CD4-positive, alpha-beta memory T cell (primary cell): ENCODE measurements around the gene HERPUD1. TPM values are rescaled to one million over a fixed set of nuclear protein-coding genes. Genes with fewer than 3 reads are reported as not detected.

Experiments used
- CTCF ChIA-PET: fragments of 350-600 bp; sonication (Branson Sonifier 250); formaldehyde crosslinking; loops from one replicate; lab custom pipeline; 2021; ENCODE audit warnings: inconsistent platforms; ENCODE audit not compliant: partially characterized antibody; lab: Charles Lee
- POLR2A ChIA-PET: fragments of 350-600 bp; sonication (Branson Sonifier 250); formaldehyde crosslinking; loops from one replicate; lab custom pipeline; 2021; ENCODE audit not compliant: partially characterized antibody; lab: Charles Lee
- DNase-seq, 5 donors: peaks; one replicate each; pipeline versions ENCODE4 v3.0.0 to v3.0.0-alpha.2; 2020 to 2022; ENCODE audit warnings: mixed read lengths in 1 of 5
- H3K27ac ChIP-seq: one replicate; pipeline ENCODE4 v1.7.0; 2013; ENCODE audit warnings: low read depth, low read length
- H3K27me3 ChIP-seq: 2 replicates; pipeline ENCODE4 v1.7.0; 2013; ENCODE audit warnings: mild to moderate bottlenecking, low read length, moderate library complexity; ENCODE audit not compliant: insufficient read depth
- H3K36me3 ChIP-seq: 2 replicates; pipeline ENCODE4 v1.7.0; 2013; ENCODE audit warnings: mild to moderate bottlenecking, low read length, moderate library complexity; ENCODE audit not compliant: insufficient read depth
- H3K4me1 ChIP-seq: 2 replicates; pipeline ENCODE4 v1.7.0; 2013; ENCODE audit warnings: mild to moderate bottlenecking, low read length, moderate library complexity; ENCODE audit not compliant: insufficient read depth
- H3K4me3 ChIP-seq, 2 donors: one replicate each; pipeline ENCODE4 v1.7.0; 2013; ENCODE audit warnings: low read length in 2 of 2, mild to moderate bottlenecking in 1 of 2
- H3K9me3 ChIP-seq, 2 donors: one replicate each; pipeline ENCODE4 v1.7.0; 2013; ENCODE audit warnings: low read length in 2 of 2, control low read depth in 1 of 2; ENCODE audit not compliant: control insufficient read depth in 1 of 2
- H3K27ac Mint-ChIP-seq, 7 donors: one replicate each; pipeline ENCODE4 v1.8.0; 2020 to 2021; ENCODE audit warnings: mixed read lengths in 7 of 7, mild to moderate bottlenecking in 6 of 7, inconsistent platforms in 3 of 7, moderate library complexity in 3 of 7
- H3K27me3 Mint-ChIP-seq, 2 donors: one replicate each; pipeline ENCODE4 v1.8.0; 2020 to 2021; ENCODE audit warnings: mixed read lengths in 2 of 2
- H3K36me3 Mint-ChIP-seq, 2 donors: one replicate each; pipeline ENCODE4 v1.8.0; 2020 to 2021; ENCODE audit warnings: mixed read lengths in 2 of 2, inconsistent platforms in 1 of 2, mild to moderate bottlenecking in 1 of 2
- H3K4me1 Mint-ChIP-seq, 4 donors: one replicate each; pipeline ENCODE4 v1.8.0; 2020 to 2021; ENCODE audit warnings: mixed read lengths in 4 of 4, mild to moderate bottlenecking in 1 of 4
- H3K4me3 Mint-ChIP-seq, 8 donors: one replicate each; pipeline ENCODE4 v1.8.0; 2020 to 2021; ENCODE audit warnings: mixed read lengths in 8 of 8, mild to moderate bottlenecking in 7 of 8, moderate library complexity in 6 of 8, inconsistent platforms in 3 of 8
- H3K9me3 Mint-ChIP-seq, 8 donors: one replicate each; pipeline ENCODE4 v1.8.0; 2020 to 2021; ENCODE audit warnings: mixed read lengths in 8 of 8, mild to moderate bottlenecking in 5 of 8, inconsistent platforms in 3 of 8, moderate library complexity in 1 of 8
- intact Hi-C: fragments of 100-400 bp; cut with micrococcal nuclease; formaldehyde crosslinking; loops from one replicate; pipeline ENCODE4 v1.15.1; 2023
- polyA plus RNA-seq, 2 donors: library from polyadenylated mRNA; unstranded; fragments of 300-500 nt; fragmentation: Illumina TruSeq; gene quantifications; one replicate each; pipeline ENCODE4 v1.2.3, GENCODE V29; 2021
- total RNA-seq, 2 experiments: library from RNA; stranded (reverse); gene quantifications; one replicate each; pipeline ENCODE4 v1.2.3, GENCODE V29; 2021

HERPUD1 gene
- total and polyA plus RNA-seq, 4 experiments from 2014 or later = 110 to 201 (median 133) TPM

DNA sequence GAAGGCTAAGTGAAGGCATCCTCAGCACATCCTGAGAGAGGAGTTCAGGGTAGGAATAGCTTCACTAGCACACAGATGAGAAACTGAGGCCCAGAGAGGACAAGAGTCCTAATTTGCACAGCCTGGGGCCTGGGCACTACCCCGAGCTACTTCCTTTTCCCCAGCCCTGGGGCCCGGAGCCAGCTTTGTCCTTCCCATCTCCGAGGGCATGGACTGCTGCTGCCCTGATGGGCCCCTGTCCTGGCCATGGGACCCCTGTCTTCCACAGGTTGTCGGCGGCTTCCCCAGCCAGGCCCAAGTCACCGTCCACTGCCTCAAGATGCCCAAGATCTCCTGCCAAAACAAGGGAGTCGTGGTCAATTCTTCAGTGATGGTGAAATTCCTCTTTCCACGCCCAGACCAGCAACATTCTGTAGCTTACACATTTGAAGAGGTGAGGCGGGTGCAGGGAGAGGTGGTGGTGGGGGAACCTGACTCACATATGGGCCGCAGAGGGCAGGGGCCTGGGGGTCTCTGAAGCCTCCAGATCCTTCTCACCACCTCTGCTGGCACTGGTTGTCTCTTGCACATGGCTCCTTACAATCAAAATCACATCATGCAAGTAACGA is 46.0 kb downstream of the HERPUD1 start:
- peaks cover 23 to 58% (median 41%) of the 10 kb centered on the region in 4 donors for H3K4me1 Mint-ChIP-seq
- Histone ChIP-seq H3K4me3 (no peak overlapping the region), H3K4me1 (peaks cover 31% of the 10 kb centered on the region), H3K27me3 (no peaks in the 10 kb centered on the region), H3K27ac (no peak overlapping the region), H3K9me3 (no peaks in the 10 kb centered on the region), H3K36me3 (peaks cover 10% of the 10 kb centered on the region)
- intact Hi-C loops = no loop called here
- H3K27ac Mint-ChIP-seq = peak overlapping the region in 1 of 7 donors; percentile 46
- no peaks in the 10 kb centered on the region for H3K9me3 Mint-ChIP-seq
- no peaks in the 10 kb centered on the region for H3K27me3 Mint-ChIP-seq
- ChIA-PET CTCF (interaction anchor here (3.8 kb wide), 1 partner anchor 13 kb away, joined by 18 read pairs; no protein-coding TSS in a partner anchor), POLR2A (interaction anchor here (1.4 to 3.5 kb wide), 3 partner anchors 8 to 64 kb away, joined by 5 to 9 read pairs (median 6); partner anchors contain the start of gene NLRC5)
- H3K4me3 Mint-ChIP-seq = no peak overlapping the region
- DNase-seq = no peak
- peaks cover 15 to 16% of the 10 kb centered on the region in 2 donors for H3K36me3 Mint-ChIP-seq

DNA sequence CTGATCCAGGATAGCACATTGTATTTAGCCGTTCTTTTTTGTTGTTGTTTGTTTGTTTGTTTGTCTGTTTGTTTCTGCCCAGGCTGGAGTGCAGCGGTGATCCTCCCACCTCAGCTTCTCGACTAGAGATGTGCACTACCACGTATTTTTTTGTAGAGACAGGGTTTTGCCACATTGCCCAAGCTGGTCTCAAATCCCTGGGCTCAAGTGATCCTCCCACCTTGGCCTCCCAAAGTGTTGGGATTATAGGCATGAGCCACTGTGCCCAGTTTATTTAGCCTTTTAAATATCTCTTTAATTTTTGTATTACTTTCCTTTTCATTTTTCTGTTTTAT is 48.2 kb downstream of the HERPUD1 start:
- H3K27ac ChIP-seq = no peak overlapping the region
- intact Hi-C loops = no loop called here
- H3K4me3 ChIP-seq = no peak overlapping the region
- Mint-ChIP-seq H3K4me3 (no peak overlapping the region), H3K9me3 (no peaks in the 10 kb centered on the region), H3K27ac (peak overlapping the region in 1 of 7 donors; percentile 68), H3K4me1 (peaks cover 18 to 60% (median 35%) of the 10 kb centered on the region in 4 donors), H3K27me3 (no peaks in the 10 kb centered on the region), H3K36me3 (peaks cover 22 to 30% of the 10 kb centered on the region in 2 donors)
- H3K27me3 ChIP-seq = no peaks in the 10 kb centered on the region
- ChIA-PET POLR2A (interaction anchor here (0.7 to 2.1 kb wide), 4 partner anchors 9 to 14 kb away, joined by 3 to 4 read pairs (median 4); partner anchors contain the start of gene NLRC5), CTCF (interaction anchor here (10.1 kb wide), 1 partner anchor 14 kb away, joined by 81 read pairs; no protein-coding TSS in a partner anchor)
- peaks cover 32% of the 10 kb centered on the region for H3K4me1 ChIP-seq
- H3K36me3 ChIP-seq = peaks cover 10% of the 10 kb centered on the region
- H3K9me3 ChIP-seq = no peaks in the 10 kb centered on the region
- DNase-seq = no peak

DNA sequence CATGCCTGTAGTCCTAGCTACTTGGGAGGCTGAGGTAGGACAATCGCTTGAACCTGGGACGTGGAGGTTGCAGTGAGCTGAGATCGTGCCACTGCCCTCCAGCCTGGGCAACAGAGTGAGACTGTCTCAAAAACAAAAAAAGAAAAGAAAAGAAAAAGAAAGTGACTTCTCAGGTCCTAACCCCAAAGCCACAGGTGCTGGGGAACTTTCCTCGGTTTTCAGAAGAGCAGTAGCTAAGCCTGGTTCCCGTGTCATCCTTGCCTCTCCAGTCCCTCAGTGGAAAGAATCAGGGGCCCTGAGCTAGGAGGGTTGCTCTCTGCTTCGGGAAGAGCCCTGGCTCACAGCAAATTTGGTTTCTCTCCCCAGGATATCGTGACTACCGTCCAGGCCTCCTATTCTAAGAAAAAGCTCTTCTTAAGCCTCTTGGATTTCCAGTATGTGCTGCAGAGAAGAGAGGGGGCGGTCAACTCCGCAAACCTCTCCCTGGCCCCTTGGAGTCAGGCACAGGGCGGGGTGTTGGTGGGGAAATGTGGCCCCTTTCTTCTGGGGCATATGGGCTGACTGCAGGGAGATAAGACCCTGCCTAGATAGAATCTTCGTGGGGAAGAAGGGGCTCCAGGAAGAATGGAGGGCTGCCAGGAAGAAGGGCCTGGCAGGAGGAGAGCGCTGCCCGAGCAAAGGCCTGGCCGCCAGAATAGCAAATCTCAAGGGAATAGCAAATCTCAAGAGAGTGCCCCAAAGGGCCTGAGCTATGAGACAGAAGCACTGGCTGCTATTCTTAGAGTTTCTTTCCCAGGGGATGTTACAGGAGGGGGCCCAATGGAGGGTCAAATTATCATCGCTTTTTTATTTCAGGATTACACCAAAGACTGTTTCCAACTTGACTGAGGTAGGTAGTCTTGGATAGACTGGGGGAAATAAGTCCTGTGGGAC is 49.1 kb downstream of the HERPUD1 start:
- POLR2A ChIA-PET = interaction anchor here (0.7 to 2.1 kb wide), 5 partner anchors 9 to 60 kb away, joined by 3 to 6 read pairs (median 4); partner anchors contain the start of gene NLRC5
- Histone ChIP-seq H3K36me3 (peaks cover 10% of the 10 kb centered on the region), H3K4me3 (no peak overlapping the region), H3K9me3 (no peaks in the 10 kb centered on the region), H3K27ac (no peak overlapping the region), H3K4me1 (peaks cover 37% of the 10 kb centered on the region), H3K27me3 (no peaks in the 10 kb centered on the region)
- peak overlapping the region; percentile 36 to 88 (median 48) for H3K27ac Mint-ChIP-seq
- DNase-seq = no peak
- intact Hi-C loops = no loop called here
- H3K4me3 Mint-ChIP-seq = no peak overlapping the region
- H3K36me3 Mint-ChIP-seq = peaks cover 22 to 37% of the 10 kb centered on the region in 2 donors
- no peaks in the 10 kb centered on the region for H3K27me3 Mint-ChIP-seq
- H3K4me1 Mint-ChIP-seq = peaks cover 19 to 60% (median 33%) of the 10 kb centered on the region in 4 donors
- CTCF ChIA-PET = interaction anchor here (0.7 to 10.1 kb wide), 3 partner anchors 15 to 823 kb away, joined by 3 to 81 read pairs (median 3); no protein-coding TSS in a partner anchor
- H3K9me3 Mint-ChIP-seq = no peaks in the 10 kb centered on the region

DNA sequence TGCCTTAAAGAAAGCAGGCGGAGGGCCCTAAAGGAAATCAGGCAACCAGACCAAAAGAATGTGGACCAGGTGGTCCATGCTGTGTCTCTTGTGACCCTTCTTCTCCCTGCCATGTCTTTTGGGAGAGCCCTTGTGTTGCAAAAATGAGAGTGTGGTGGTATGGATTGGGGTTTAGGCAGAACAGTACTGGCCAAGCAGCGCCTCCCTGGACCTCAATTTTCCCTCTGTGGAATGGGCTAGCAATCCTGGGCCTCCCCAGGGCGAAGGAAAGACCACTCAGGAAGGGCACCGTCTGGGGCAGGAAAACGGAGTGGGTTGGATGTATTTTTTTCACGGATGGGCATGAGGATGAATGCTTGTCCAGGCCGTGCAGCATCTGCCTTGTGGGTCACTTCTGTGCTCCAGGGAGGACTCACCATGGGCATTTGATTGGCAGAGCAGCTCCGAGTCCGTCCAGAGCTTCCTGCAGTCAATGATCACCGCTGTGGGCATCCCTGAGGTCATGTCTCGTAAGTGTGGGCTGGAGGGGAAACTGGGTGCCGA is 49.9 kb downstream of the HERPUD1 start:
- Histone ChIP-seq H3K4me1 (peaks cover 44% of the 10 kb centered on the region), H3K9me3 (no peaks in the 10 kb centered on the region), H3K27me3 (no peaks in the 10 kb centered on the region), H3K4me3 (no peak overlapping the region), H3K27ac (no peak overlapping the region), H3K36me3 (peaks cover 10% of the 10 kb centered on the region)
- no peak overlapping the region for H3K4me3 Mint-ChIP-seq
- intact Hi-C loops = no loop called here
- DNase-seq = no peak
- ChIA-PET CTCF (interaction anchor here (0.6 to 10.1 kb wide), 3 partner anchors 16 to 280 kb away, joined by 3 to 81 read pairs (median 3); no protein-coding TSS in a partner anchor), POLR2A (interaction anchor here (1.3 to 8.4 kb wide), 4 partner anchors 8 to 60 kb away, joined by 4 to 183 read pairs (median 5); partner anchors contain the start of gene NLRC5)
- H3K9me3 Mint-ChIP-seq = no peaks in the 10 kb centered on the region
- peaks cover 22 to 40% of the 10 kb centered on the region in 2 donors for H3K36me3 Mint-ChIP-seq
- H3K27ac Mint-ChIP-seq = peak overlapping the region in 5 of 7 donors; percentile 24 to 88 (median 38)
- H3K27me3 Mint-ChIP-seq = no peaks in the 10 kb centered on the region
- H3K4me1 Mint-ChIP-seq = peaks cover 18 to 60% (median 34%) of the 10 kb centered on the region in 4 donors

DNA sequence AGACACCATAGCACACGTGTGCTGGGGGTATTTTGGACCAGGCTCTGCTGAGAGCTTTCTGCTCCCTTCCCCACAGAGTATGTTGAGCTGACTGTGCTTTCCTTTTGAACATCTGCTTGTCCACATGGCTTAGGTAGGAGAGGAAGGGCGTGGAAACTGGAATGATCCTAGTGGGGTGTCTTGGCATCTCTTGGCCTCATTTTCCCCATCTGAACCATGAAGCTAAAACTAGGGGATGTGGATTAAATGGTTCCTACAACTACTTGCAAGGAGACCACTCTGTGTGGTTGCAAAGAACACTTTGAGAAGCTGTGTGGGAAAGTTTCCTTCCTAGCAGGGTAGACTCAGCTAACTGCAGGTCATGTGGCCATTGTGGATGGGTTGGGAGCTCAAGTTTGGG is 50.8 kb downstream of the HERPUD1 start:
- Histone ChIP-seq H3K27ac (no peak overlapping the region), H3K4me1 (peaks cover 53% of the 10 kb centered on the region), H3K9me3 (no peaks in the 10 kb centered on the region), H3K27me3 (no peaks in the 10 kb centered on the region), H3K36me3 (peaks cover 10% of the 10 kb centered on the region), H3K4me3 (no peak overlapping the region)
- peak overlapping the region in 6 of 7 donors; percentile 1 to 84 (median 67) for H3K27ac Mint-ChIP-seq
- ChIA-PET CTCF (interaction anchor here (1.1 to 10.1 kb wide), 4 partner anchors 17 to 115 kb away, joined by 3 to 81 read pairs (median 5); no protein-coding TSS in a partner anchor), POLR2A (interaction anchor here (0.7 to 8.4 kb wide), 5 partner anchors 8 to 57 kb away, joined by 3 to 183 read pairs (median 3); partner anchors contain the start of gene HERPUD1)
- peaks cover 26 to 44% of the 10 kb centered on the region in 2 donors for H3K36me3 Mint-ChIP-seq
- H3K27me3 Mint-ChIP-seq = no peaks in the 10 kb centered on the region
- peaks cover 22 to 69% (median 42%) of the 10 kb centered on the region in 4 donors for H3K4me1 Mint-ChIP-seq
- intact Hi-C loops = no loop called here
- peak overlapping the region in 1 of 8 donors; percentile 39 for H3K4me3 Mint-ChIP-seq
- H3K9me3 Mint-ChIP-seq = no peaks in the 10 kb centered on the region
- DNase-seq = no peak

DNA sequence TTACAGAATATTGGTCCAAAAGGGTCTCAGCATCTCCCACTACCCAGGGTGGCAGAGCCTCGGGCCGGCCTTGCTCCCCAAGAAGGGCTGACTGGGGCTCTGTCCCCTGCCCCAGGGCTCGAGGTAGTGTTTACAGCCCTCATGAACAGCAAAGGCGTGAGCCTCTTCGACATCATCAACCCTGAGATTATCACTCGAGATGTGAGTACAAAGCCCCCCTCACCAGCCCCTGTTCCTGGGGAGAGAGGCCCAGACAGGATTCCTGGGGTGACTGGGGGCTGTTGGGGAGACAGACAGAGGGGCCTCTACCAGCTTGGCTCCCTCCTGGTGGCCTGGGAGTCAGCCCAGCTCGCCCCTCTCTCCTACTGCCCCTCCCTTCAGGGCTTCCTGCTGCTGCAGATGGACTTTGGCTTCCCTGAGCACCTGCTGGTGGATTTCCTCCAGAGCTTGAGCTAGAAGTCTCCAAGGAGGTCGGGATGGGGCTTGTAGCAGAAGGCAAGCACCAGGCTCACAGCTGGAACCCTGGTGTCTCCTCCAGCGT is 51.3 kb downstream of the HERPUD1 start:
- CTCF ChIA-PET = interaction anchor here (1.0 to 10.1 kb wide), 4 partner anchors 17 to 58 kb away, joined by 4 to 81 read pairs (median 6); no protein-coding TSS in a partner anchor
- H3K9me3 ChIP-seq = no peaks in the 10 kb centered on the region
- H3K4me3 ChIP-seq = no peak overlapping the region
- Mint-ChIP-seq H3K27ac (peak overlapping the region; percentile 1 to 84 (median 60)), H3K9me3 (no peaks in the 10 kb centered on the region), H3K4me3 (no peak overlapping the region), H3K36me3 (peaks cover 26 to 49% of the 10 kb centered on the region in 2 donors), H3K4me1 (peaks cover 28 to 75% (median 47%) of the 10 kb centered on the region in 4 donors), H3K27me3 (no peaks in the 10 kb centered on the region)
- no peak overlapping the region for H3K27ac ChIP-seq
- H3K27me3 ChIP-seq = no peaks in the 10 kb centered on the region
- H3K36me3 ChIP-seq = peaks cover 10% of the 10 kb centered on the region
- intact Hi-C loops = no loop called here
- no peak for DNase-seq
- peaks cover 59% of the 10 kb centered on the region for H3K4me1 ChIP-seq
- POLR2A ChIA-PET = interaction anchor here (0.7 to 8.4 kb wide), 7 partner anchors 8 to 101 kb away, joined by 3 to 183 read pairs (median 3); partner anchors contain the start of gene HERPUD1
